Measurements from ENCODE around the gene MYADM.

The MYADM gene

DNA sequence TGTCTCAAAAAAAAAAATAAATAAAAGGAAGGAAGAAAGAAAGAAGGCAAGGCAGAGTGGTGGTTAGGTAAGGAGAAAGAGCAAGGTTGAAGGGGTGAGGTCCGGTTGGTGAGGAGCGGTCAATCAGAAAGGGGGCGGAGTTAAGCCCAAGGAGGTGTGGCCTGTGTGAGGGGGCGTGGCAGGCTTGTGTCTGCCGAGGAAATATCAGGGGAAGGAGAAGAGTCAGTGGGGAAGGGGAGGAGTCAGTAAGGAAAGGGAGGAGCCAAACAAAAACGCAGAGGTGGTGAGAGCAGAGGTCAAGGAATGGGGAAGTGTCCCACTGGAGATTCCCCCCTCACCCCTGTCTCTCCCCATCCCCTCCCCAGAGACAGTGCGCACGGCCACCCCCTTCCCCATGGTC, 47.3 kb downstream of the MYADM start:
- no peak for DNase-seq (ENCODE audit: low spot score)

DNA sequence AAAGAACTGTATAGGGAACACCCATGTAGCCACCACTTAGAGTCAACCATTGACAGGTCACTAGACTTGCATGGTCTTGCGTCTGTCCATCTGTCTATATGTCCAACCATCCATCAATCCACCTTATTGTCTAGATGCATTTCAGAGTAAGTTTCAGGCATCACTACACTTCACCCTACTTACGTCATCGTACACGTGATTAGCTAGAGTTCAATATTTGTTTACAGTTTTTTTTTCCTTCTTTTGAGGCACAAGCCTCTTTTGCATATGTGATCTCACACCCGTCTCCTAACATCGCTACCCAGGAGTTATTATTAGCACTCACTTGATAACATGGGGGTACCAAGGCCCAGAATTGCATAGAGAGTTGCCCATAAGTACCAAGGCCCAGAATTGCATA, 48.3 kb downstream of the MYADM start:
- no peak for DNase-seq (ENCODE audit: low spot score)

DNA sequence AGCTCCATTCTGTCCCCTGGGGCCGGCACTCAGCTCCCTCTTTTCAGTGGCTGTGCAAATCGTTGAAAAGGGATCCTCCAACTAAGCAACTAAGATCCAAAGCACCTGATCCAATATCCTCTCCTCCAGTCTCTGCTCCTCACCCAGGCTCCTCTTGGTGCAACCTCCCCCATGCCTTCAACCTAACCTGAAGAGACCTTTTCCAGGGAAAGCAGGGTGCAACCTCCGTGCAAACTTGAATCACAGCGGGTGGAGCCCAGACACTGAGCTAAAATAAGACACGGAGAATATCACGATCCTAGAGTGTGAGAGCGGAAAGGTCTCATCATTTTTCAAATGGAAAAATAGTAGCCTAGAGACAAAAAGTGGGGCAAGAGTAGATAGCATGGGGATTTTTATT, 49.7 kb downstream of the MYADM start:
- DNase-seq (ENCODE audit: low spot score): no peak

All from AG08395 (cell line).